GM06990 (cell line): ENCODE results near the gene BAX.
"Not testable (repeated sequence)": the region's sequence is repeated elsewhere in the genome, so short reads cannot be mapped to it uniquely, and the experiment has no call there.

Experiments used
- DNase-seq: peaks from one replicate; pipeline ENCODE4 v3.0.0-alpha.2; 2011; ENCODE audit not compliant: insufficient read length; ENCODE audit errors: extremely low read depth
- H3K27me3 ChIP-seq: replicated peaks from 2 replicates; pipeline ENCODE4 v1.6.0; 2011; ENCODE audit warnings: low read length; ENCODE audit not compliant: control insufficient read depth, insufficient read depth
- H3K36me3 ChIP-seq: 2 replicates; pipeline ENCODE4 v1.5.1; 2011; ENCODE audit warnings: low read length; ENCODE audit not compliant: control insufficient read depth, insufficient read depth
- H3K4me3 ChIP-seq: replicated peaks from 2 replicates; pipeline ENCODE4 v1.5.1; 2011; ENCODE audit warnings: low read depth, mild to moderate bottlenecking, control low read depth, low read length
- TF ChIP-seq, protein P1 (sequence below): IDR thresholded peaks from 2 replicates; pipeline ENCODE4 v1.5.1; 2011; ENCODE audit warnings: low read length, control low read depth, mild to moderate bottlenecking, inconsistent platforms; ENCODE audit not compliant: insufficient read depth, poor library complexity, severe bottlenecking

The BAX gene

DNA sequence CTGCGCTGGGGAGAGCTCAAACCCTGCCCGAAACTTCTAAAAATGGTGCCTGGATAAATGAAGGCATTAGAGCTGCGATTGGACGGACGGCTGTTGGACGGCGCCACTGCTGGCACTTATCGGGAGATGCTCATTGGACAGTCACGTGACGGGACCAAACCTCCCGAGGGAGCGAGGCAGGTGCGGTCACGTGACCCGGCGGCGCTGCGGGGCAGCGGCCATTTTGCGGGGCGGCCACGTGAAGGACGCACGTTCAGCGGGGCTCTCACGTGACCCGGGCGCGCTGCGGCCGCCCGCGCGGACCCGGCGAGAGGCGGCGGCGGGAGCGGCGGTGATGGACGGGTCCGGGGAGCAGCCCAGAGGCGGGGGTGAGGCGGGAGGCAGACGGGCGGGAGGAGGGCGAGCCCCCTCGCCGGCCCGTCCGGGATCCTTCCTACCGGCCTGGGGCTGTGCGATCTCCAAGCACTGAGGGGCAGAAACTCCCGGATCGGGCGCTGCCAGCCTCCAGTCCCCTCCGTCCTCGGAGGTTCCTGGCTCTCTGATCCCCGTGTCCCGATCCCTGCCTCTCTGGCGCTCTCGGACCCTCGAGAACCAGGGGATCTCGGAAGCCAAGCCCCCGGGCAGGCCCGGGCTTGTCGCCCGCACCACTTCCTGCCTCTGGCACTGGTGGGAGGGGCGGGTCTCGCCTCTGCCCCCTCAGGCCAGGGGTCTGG lies at the start of gene BAX:
Gene BAX, plus strand, starts transcription at position 281 of the 713 bp plus-strand sequence. Its CDS starts 54 bp downstream, at position 335.
- Histone ChIP-seq H3K4me3 (peak within 1 kb of the TSS; percentile 90), H3K27me3 (no peaks in the 10 kb centered on the region), H3K36me3 (peaks cover 10% of the 10 kb centered on the region)
- TF ChIP-seq, protein P1, sequence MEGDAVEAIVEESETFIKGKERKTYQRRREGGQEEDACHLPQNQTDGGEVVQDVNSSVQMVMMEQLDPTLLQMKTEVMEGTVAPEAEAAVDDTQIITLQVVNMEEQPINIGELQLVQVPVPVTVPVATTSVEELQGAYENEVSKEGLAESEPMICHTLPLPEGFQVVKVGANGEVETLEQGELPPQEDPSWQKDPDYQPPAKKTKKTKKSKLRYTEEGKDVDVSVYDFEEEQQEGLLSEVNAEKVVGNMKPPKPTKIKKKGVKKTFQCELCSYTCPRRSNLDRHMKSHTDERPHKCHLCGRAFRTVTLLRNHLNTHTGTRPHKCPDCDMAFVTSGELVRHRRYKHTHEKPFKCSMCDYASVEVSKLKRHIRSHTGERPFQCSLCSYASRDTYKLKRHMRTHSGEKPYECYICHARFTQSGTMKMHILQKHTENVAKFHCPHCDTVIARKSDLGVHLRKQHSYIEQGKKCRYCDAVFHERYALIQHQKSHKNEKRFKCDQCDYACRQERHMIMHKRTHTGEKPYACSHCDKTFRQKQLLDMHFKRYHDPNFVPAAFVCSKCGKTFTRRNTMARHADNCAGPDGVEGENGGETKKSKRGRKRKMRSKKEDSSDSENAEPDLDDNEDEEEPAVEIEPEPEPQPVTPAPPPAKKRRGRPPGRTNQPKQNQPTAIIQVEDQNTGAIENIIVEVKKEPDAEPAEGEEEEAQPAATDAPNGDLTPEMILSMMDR, result peak; percentile 24
- DNase-seq, result peak; percentile 99

DNA sequence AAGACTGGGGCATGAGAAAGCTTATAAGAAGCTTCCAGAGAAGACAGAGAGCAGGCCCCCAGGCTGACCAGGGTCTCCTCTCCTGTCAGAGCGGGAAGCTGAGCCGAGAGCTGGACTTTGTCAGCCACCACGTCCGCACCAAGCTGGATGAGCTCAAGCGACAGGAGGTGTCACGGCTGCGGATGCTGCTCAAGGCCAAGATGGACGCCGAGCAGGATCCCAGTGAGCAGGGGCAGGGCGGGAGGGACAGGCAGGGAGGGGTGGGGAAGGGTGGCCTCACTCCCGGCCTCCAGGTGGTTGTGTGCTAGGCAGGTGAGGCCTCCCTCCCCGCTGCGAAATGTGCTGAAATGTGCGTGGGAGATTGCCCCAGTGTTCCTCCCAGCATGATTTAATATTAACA lies 49.0 kb upstream of the BAX start:
- TF ChIP-seq, protein P1, result no peak
- peaks cover 18% of the 10 kb centered on the region for H3K36me3 ChIP-seq

DNA sequence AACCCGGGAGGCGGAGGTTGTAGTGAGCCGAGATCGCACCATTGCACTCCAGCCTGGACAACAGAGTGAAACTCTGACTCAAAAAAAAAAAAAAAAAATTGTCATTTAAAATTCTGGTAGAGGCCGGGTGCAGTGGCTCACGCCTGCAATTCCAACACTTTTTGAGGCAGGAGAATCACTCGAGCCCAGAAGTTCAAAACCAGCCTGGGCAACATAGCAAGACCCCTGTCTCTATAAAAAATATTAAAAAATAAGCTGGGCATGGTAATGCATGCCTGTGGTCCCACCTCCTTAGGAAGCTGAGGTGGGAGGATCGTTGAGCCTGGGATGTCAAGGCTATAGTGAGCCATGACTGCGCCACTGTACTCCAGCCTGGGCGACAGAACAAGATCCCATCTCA lies 48.4 kb upstream of the BAX start:
- H3K27me3 ChIP-seq, result no peaks in the 10 kb centered on the region
- H3K4me3 ChIP-seq, result no peak overlapping the region
- H3K36me3 ChIP-seq, result peaks cover 21% of the 10 kb centered on the region
- TF ChIP-seq, protein P1, result no peak
- DNase-seq, result no peak

More for the DNA sequence above, 49.0 kb upstream of the BAX start:
- no peak for DNase-seq
- Histone ChIP-seq H3K4me3 (no peak overlapping the region), H3K27me3 (no peaks in the 10 kb centered on the region)

DNA sequence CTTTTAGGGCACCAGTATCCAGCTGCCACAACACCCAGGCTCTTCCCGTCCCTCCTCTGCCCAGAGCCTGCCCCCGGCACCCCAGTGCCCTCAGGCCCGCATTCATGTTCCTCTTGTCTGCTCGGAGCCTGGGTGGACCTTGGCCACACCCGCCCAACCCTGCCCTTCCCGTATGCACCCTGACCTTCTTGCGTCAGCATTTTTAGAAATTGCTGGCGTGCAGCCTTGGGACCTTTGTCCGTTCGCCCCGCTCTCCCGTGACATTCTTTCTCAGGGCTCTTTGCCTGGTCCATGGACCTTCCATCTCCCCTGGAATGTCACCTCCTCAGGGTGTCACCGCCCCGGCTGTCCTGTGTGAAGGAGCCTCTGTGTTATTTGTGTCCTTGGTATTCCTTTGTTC lies 47.0 kb upstream of the BAX start:
- no peak for DNase-seq
- no peaks in the 10 kb centered on the region for H3K27me3 ChIP-seq
- TF ChIP-seq, protein P1, result no peak
- peaks cover 20% of the 10 kb centered on the region for H3K36me3 ChIP-seq
- no peak overlapping the region for H3K4me3 ChIP-seq

DNA sequence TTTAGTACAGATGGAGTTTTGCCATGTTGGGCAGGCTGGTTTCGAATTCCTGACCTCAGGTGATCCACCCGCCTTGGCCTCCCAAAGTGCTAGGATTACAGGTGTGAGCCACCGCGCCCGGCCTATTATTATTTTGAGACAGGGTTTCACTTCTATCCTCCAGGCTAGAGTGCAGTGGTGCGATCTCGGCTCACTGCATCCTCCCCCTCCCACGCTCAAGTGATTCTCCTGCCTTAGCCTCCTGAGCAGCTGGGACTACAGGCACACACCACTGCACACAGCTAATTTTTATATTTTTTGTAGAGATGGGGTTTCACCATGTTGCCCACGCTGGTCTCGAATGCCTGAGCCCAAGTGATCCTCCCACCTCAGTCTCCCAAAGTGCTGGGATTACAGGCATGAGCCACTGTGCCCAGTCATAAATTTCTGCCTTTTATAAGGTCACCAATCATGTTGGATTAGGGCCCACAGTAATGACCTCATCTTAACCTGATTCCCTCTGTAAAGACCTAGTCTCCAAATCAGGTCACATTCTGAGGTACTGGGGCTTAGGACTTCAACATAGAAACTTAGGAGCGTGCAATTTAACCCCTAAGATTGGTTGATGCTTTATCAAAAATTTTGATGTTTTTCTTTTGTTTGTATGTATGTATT lies 45.1 kb upstream of the BAX start:
- H3K27me3 ChIP-seq, H3K4me3 ChIP-seq: not testable (repeated sequence)
- H3K36me3 ChIP-seq, result peaks cover 34% of the 10 kb centered on the region
- DNase-seq, result peak; percentile 48

DNA sequence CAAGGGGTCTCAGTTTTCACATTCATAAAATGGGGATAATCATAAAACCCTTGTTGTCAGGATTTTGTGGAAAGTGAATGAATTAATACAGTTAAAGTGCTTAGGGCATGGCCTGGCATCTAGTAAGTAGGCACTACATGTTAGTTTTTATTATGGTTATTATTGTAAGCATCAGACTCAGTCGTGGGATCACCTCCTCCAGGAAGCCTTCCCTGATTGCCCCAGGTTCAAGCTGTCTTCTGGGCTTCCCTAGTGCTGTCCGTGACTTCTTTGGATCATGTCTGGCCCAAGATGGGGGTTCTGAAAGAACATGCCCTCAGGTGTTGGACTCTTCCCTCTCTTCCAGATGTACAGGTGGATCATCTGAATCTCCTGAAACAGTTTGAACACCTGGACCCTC lies 43.9 kb upstream of the BAX start:
- DNase-seq, result no peak
- no peaks in the 10 kb centered on the region for H3K27me3 ChIP-seq
- TF ChIP-seq, protein P1, result no peak
- peaks cover 29% of the 10 kb centered on the region for H3K36me3 ChIP-seq
- no peak overlapping the region for H3K4me3 ChIP-seq
